ENCODE data around the gene OR4D6.
"Not testable (repeated sequence)": the region's sequence is repeated elsewhere in the genome, so short reads cannot be mapped to it uniquely, and the experiment has no call there.

OR4D6 gene

DNA sequence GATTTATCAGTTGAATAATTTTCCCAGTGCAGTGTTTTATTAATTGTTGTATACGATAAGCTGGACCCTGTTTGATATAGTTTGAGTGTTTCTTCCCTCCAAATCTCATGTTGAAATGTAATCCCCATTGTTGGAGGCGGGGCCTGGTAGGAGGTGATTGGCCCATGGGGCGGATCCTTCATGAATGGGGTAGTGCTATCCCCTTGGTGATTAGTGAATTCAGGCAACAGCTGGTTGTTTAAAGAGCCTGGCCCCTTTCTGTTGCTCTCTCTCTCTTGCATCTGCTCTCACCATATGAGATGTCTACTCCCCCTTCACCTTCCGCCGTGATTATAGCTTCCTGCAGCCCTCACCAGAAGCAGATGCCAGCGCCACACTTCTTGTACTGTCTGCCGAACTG is 19.0 kb upstream of the OR4D6 start:
- POLR2A ChIA-PET: no interaction called here
- CTCF ChIA-PET: interaction anchor here (1.1 to 1.8 kb wide), 2 partner anchors 9 to 266 kb away, joined by 4 to 8 read pairs; partner anchors contain the start of gene DTX4
- no peak for DNase-seq (ENCODE audit: low read depth, low spot score)
- TF ChIP-seq, protein P1, sequence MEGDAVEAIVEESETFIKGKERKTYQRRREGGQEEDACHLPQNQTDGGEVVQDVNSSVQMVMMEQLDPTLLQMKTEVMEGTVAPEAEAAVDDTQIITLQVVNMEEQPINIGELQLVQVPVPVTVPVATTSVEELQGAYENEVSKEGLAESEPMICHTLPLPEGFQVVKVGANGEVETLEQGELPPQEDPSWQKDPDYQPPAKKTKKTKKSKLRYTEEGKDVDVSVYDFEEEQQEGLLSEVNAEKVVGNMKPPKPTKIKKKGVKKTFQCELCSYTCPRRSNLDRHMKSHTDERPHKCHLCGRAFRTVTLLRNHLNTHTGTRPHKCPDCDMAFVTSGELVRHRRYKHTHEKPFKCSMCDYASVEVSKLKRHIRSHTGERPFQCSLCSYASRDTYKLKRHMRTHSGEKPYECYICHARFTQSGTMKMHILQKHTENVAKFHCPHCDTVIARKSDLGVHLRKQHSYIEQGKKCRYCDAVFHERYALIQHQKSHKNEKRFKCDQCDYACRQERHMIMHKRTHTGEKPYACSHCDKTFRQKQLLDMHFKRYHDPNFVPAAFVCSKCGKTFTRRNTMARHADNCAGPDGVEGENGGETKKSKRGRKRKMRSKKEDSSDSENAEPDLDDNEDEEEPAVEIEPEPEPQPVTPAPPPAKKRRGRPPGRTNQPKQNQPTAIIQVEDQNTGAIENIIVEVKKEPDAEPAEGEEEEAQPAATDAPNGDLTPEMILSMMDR (IDR thresholded peaks at IDR 0.05; ENCODE audit: insufficient read depth, low read length, missing control alignments): no peak
- H3K4me3 ChIP-seq (ENCODE audit: low read depth, low read length): no peak overlapping the region

GRCh38 chr11:59445624-59446023 is 11.1 kb upstream of the OR4D6 start:
- CTCF ChIA-PET; POLR2A ChIA-PET; H3K4me3 ChIP-seq (ENCODE audit: low read depth, low read length); DNase-seq (ENCODE audit: low read depth, low spot score): not testable (repeated sequence)

GRCh38 chr11:59448484-59448883 is 8.3 kb upstream of the OR4D6 start:
- TF ChIP-seq, protein P1 (IDR thresholded peaks at IDR 0.05; ENCODE audit: insufficient read depth, low read length, missing control alignments): no peak
- ChIA-PET CTCF (no interaction called here), POLR2A (no interaction called here)
- no peak overlapping the region for H3K4me3 ChIP-seq (ENCODE audit: low read depth, low read length)
- no peak for DNase-seq (ENCODE audit: low read depth, low spot score)

GRCh38 chr11:59459916-59460315 is 3.2 kb downstream of the OR4D6 start:
- TF ChIP-seq, protein P1 (IDR thresholded peaks at IDR 0.05; ENCODE audit: insufficient read depth, low read length, missing control alignments): no peak
- no peak for DNase-seq (ENCODE audit: low read depth, low spot score)
- H3K4me3 ChIP-seq (ENCODE audit: low read depth, low read length): no peak overlapping the region
- ChIA-PET CTCF (interaction anchor here (1.4 kb wide), 1 partner anchor 30 kb away, joined by 4 read pairs; no protein-coding TSS in a partner anchor), POLR2A (no interaction called here)

GRCh38 chr11:59463190-59463641 is 6.5 kb downstream of the OR4D6 start:
- TF ChIP-seq, protein P1 (IDR thresholded peaks at IDR 0.05; ENCODE audit: insufficient read depth, low read length, missing control alignments): no peak
- ChIA-PET POLR2A (no interaction called here), CTCF (no interaction called here)
- no peak for DNase-seq (ENCODE audit: low read depth, low spot score)
- no peak overlapping the region for H3K4me3 ChIP-seq (ENCODE audit: low read depth, low read length)

DNA sequence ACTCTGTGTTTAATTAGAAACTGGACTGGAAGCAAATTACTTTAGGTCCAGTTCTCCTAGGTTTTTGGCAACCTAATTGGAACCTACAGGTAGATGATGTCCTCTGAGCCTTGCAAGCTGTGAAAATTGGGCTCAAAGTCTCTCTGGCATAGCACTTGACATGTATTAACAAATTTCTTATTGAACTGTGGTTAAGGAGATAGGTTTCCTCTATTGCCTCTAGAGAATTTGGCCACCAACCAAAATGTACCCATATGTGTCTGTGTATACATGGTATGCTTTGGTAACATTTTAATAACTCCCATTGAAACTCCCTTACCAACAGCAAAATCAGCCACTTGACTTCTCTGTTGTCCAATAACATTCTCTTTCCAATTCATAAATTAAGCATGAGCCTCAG is 16.3 kb downstream of the OR4D6 start, which contains the start of gene OR4D10:
TSS of gene OR4D10 (plus strand) at position 301 of the 400 bp plus-strand sequence. CDS start 4,115 bp downstream, outside the sequence.
- no peak within 1 kb of the TSS for H3K4me3 ChIP-seq (ENCODE audit: low read depth, low read length)
- POLR2A ChIA-PET: no interaction called here
- no peak for DNase-seq (ENCODE audit: low read depth, low spot score)
- TF ChIP-seq, protein P1 (IDR thresholded peaks at IDR 0.05; ENCODE audit: insufficient read depth, low read length, missing control alignments): no peak
- CTCF ChIA-PET: no interaction called here

- POLR2A ChIA-PET: no interaction called here
- CTCF ChIA-PET: no interaction called here
- no peak overlapping the region for H3K4me3 ChIP-seq (ENCODE audit: low read depth, low read length)
- no peak for DNase-seq (ENCODE audit: low read depth, low spot score)
- TF ChIP-seq, protein P1 (IDR thresholded peaks at IDR 0.05; ENCODE audit: insufficient read depth, low read length, missing control alignments): no peak
These were observed 18.4 kb downstream of the OR4D6 start for GRCh38 chr11:59475176-59475575.

All from AG04449 (cell line).